Fibroblast of lung (primary cell): ENCODE data around the gene PARP3. TPM values are rescaled to one million over a fixed set of nuclear protein-coding genes. Genes with fewer than 3 reads are reported as not detected.
"Not testable (repeated sequence)": the region's sequence is repeated elsewhere in the genome, so short reads cannot be mapped to it uniquely, and the experiment has no call there.

Experiments
- DNase-seq, 2 donors: peaks; one replicate each; pipeline versions ENCODE4 v3.0.0 to v3.0.0-alpha.2; 2010; ENCODE audit warnings: low read depth in 2 of 2
- H2AFZ ChIP-seq: 2 replicates; pipeline ENCODE4 v1.5.1; 2012; ENCODE audit warnings: low read length, control low read depth, inconsistent platforms
- H3K27ac ChIP-seq: 2 replicates; pipeline ENCODE4 v1.5.1; 2011; ENCODE audit warnings: low read length, control low read depth; ENCODE audit not compliant: insufficient read depth
- H3K27me3 ChIP-seq: 2 replicates; pipeline ENCODE4 v1.5.1; 2011; ENCODE audit warnings: mild to moderate bottlenecking, low read length; ENCODE audit not compliant: control insufficient read depth, insufficient read depth
- H3K36me3 ChIP-seq: 2 replicates; pipeline ENCODE4 v1.5.1; 2011; ENCODE audit warnings: low read length; ENCODE audit not compliant: control insufficient read depth, insufficient read depth
- H3K4me1 ChIP-seq: 2 replicates; pipeline ENCODE4 v1.5.1; 2011; ENCODE audit warnings: low read length; ENCODE audit not compliant: control insufficient read depth, insufficient read depth; ENCODE audit errors: extremely low read depth
- H3K4me2 ChIP-seq: 2 replicates; pipeline ENCODE4 v1.5.1; 2011; ENCODE audit warnings: low read length, control low read depth; ENCODE audit not compliant: insufficient read depth; ENCODE audit errors: extremely low read depth
- H3K4me3 ChIP-seq, 4 experiments: fragments of 200-600 bp in 1 of 4; sonication (generic) in 1 of 4; replicated peaks in 1 of 4; 2 replicates each; pipeline ENCODE4 v1.5.1; 2011 to 2016; ENCODE audit warnings: low read length in 4 of 4, low read depth in 3 of 4, mild to moderate bottlenecking in 3 of 4, control low read depth in 2 of 4, inconsistent platforms in 1 of 4, mixed read lengths in 1 of 4; ENCODE audit not compliant: insufficient read depth in 1 of 4; ENCODE audit errors: control extremely low read depth in 1 of 4
- H3K79me2 ChIP-seq: 2 replicates; pipeline ENCODE4 v1.5.1; 2012; ENCODE audit warnings: mild to moderate bottlenecking, low read length, inconsistent platforms; ENCODE audit not compliant: control insufficient read depth, insufficient read depth
- H3K9ac ChIP-seq: 2 replicates; pipeline ENCODE4 v1.5.1; 2011; ENCODE audit warnings: mild to moderate bottlenecking, low read length, control low read depth; ENCODE audit not compliant: insufficient read depth
- H3K9me3 ChIP-seq: 2 replicates; pipeline ENCODE4 v1.5.1; 2012; ENCODE audit warnings: low read depth, low read length; ENCODE audit not compliant: control insufficient read depth, insufficient read depth
- H4K20me1 ChIP-seq: 2 replicates; pipeline ENCODE4 v1.5.1; 2011; ENCODE audit warnings: low read length; ENCODE audit not compliant: control insufficient read depth, insufficient read depth; ENCODE audit errors: extremely low read depth
- CTCF ChIP-seq, 2 donors: IDR thresholded peaks in 1 of 2; conservative IDR thresholded peaks in 1 of 2; 1 replicate in 1 of 2; 2 replicates in 1 of 2; pipeline ENCODE4 v1.5.1; 2011 to 2012; ENCODE audit warnings: low read length in 2 of 2, control low read depth in 1 of 2, inconsistent platforms in 1 of 2, low read depth in 1 of 2, mild to moderate bottlenecking in 1 of 2
- EZH2 ChIP-seq: IDR thresholded peaks from 2 replicates; pipeline ENCODE4 v1.5.1; 2012; ENCODE audit warnings: low read length, control low read depth, mild to moderate bottlenecking; ENCODE audit errors: missing control alignments
- polyA plus RNA-seq, 2 donors: library from polyadenylated mRNA; depleted of rRNA in 1 of 2; stranded (reverse) in 1 of 2; unstranded in 1 of 2; fragments of >200 nt; gene quantifications; 2 replicates each; pipeline ENCODE4 v1.2.1, GENCODE V29; 2011 to 2012; ENCODE audit warnings: missing spikeins in 1 of 2
- total RNA-seq: library from RNA; depleted of rRNA; stranded (reverse); fragments of >200 nt; gene quantifications from 2 replicates; pipeline ENCODE4 v1.2.1, GENCODE V29; 2014

The PARP3 gene
- total and polyA plus RNA-seq, 2 donors (not counting 1 experiment from before 2014, with no cell fraction given), result 22.8 to 44.1 TPM

DNA sequence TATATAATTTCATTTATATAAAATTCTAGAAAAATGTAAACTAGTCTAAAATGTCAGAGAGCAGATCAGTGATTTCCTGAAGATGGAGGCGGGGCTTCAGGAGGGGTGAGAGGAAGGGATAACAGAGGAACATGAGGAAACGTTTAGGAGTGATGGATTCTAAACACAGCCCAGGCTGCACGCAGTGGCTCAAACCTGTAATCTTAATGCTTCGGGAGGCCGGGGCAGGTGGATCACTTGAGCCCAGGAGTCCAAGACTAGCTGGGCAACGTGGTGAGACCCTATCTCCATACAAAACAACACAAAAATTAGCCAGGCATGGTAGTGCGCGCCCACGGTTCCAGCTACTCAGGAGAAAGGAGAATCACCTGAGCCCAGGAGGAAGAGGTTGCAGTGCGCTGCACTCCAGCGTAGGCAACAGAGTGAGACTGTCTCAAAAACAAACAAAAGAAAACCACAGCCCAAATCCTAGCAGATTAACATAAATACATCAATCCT is 21.0 kb upstream of the PARP3 start:
- H3K9me3 ChIP-seq, result no peaks in the 10 kb centered on the region
- H3K9ac ChIP-seq, result no peak overlapping the region
- TF ChIP-seq CTCF (conservative IDR thresholded peaks at IDR 0.05 in 1 of 2, IDR thresholded peaks at IDR 0.05 in 1 of 2; ENCODE audit: low read depth in 1 of 2, low read length in 2 of 2) (no peak), EZH2 (no peak)
- H3K27ac ChIP-seq, result no peak overlapping the region
- H2AFZ ChIP-seq, result no peak overlapping the region
- no peak overlapping the region for H3K4me2 ChIP-seq
- DNase-seq, result no peak
- H3K4me1 ChIP-seq, result no peaks in the 10 kb centered on the region
- no peak overlapping the region for H3K4me3 ChIP-seq
- no peaks in the 10 kb centered on the region for H3K27me3 ChIP-seq
- H3K79me2 ChIP-seq, result no peaks in the 10 kb centered on the region
- no peaks in the 10 kb centered on the region for H3K36me3 ChIP-seq
- no peaks in the 10 kb centered on the region for H4K20me1 ChIP-seq

- Histone ChIP-seq H3K9ac (no peak overlapping the region), H3K27ac (no peak overlapping the region), H3K36me3 (no peaks in the 10 kb centered on the region), H3K4me1 (no peaks in the 10 kb centered on the region), H4K20me1 (no peaks in the 10 kb centered on the region), H3K79me2 (no peaks in the 10 kb centered on the region), H2AFZ (no peak overlapping the region), H3K4me3 (no peak overlapping the region), H3K4me2 (no peak overlapping the region), H3K27me3 (no peaks in the 10 kb centered on the region), H3K9me3 (no peaks in the 10 kb centered on the region)
- DNase-seq, result no peak
- no peak for TF ChIP-seq CTCF (conservative IDR thresholded peaks at IDR 0.05 in 1 of 2, IDR thresholded peaks at IDR 0.05 in 1 of 2; ENCODE audit: low read depth in 1 of 2, low read length in 2 of 2)
- no peak for TF ChIP-seq EZH2
Observed at GRCh38 chr3:51927061-51927977, 14.8 kb upstream of the PARP3 start.

DNA sequence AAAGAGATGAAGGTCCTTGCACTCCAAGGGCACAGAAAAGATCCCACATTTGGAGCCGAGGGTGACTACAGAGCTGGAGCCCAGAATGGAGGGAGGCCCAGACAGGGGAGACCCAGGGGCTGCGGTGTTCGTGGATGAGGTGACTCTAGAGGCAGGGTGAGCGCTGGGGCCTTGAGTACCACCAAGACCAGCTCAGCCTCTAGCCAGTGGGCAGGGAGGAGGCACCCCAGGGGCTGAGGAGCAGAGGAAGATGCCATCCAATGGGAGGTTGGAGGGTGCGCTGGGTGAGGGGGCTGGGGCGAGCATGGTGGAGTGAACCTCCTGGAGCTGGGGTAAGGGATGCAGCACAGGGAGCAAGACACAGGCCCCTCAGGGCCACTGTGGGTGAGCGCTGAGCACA is 13.7 kb upstream of the PARP3 start:
- Histone ChIP-seq H3K27ac (no peak overlapping the region), H4K20me1 (no peaks in the 10 kb centered on the region), H2AFZ (no peak overlapping the region), H3K4me2 (no peak overlapping the region), H3K36me3 (peaks cover 3% of the 10 kb centered on the region), H3K79me2 (no peaks in the 10 kb centered on the region), H3K4me3 (no peak overlapping the region), H3K9ac (no peak overlapping the region), H3K4me1 (no peaks in the 10 kb centered on the region), H3K9me3 (no peaks in the 10 kb centered on the region), H3K27me3 (no peaks in the 10 kb centered on the region)
- no peak for TF ChIP-seq CTCF (conservative IDR thresholded peaks at IDR 0.05 in 1 of 2, IDR thresholded peaks at IDR 0.05 in 1 of 2; ENCODE audit: low read depth in 1 of 2, low read length in 2 of 2)
- TF ChIP-seq EZH2, result no peak
- DNase-seq, result no peak

GRCh38 chr3:51928981-51929380 is 13.2 kb upstream of the PARP3 start:
- not testable (repeated sequence) for H3K4me3 ChIP-seq, DNase-seq, H3K36me3 ChIP-seq, H4K20me1 ChIP-seq, H3K9ac ChIP-seq, H3K27me3 ChIP-seq, H3K79me2 ChIP-seq, H3K4me2 ChIP-seq, H3K27ac ChIP-seq, H2AFZ ChIP-seq, H3K9me3 ChIP-seq, H3K4me1 ChIP-seq
